GM23338 (cell line): ENCODE data around the gene MYLK. TPM values are rescaled to one million over a fixed set of nuclear protein-coding genes. Genes with fewer than 3 reads are reported as not detected.

ENCODE experiments used
- ATAC-seq: fragments of 200-7000 bp; cut with Tn5 transposase; 3 replicates; pipeline ENCODE4 v1.9.1; 2020
- DNase-seq: peaks from one replicate; pipeline ENCODE4 v3.0.0-alpha.2; 2015; ENCODE audit warnings: low spot score
- H2AFZ ChIP-seq: fragments of 200-600 bp; sonication (generic); 2 replicates; pipeline ENCODE4 v1.8.0; 2016; ENCODE audit warnings: antibody characterized with exemption, mild to moderate bottlenecking, moderate library complexity
- H3F3A ChIP-seq: fragments of 200-600 bp; sonication (generic); replicated peaks from 2 replicates; pipeline ENCODE4 v1.8.0; 2017; ENCODE audit warnings: antibody characterized with exemption, mixed run types, low read depth
- H3K27ac ChIP-seq: fragments of 200-600 bp; sonication (generic); 2 replicates; pipeline ENCODE4 v1.6.1; 2016; ENCODE audit warnings: low read depth
- H3K27me3 ChIP-seq: fragments of 200-600 bp; sonication (generic); 2 replicates; pipeline ENCODE4 v1.8.0; 2016; ENCODE audit warnings: mild to moderate bottlenecking, mixed run types, moderate library complexity; ENCODE audit not compliant: insufficient read depth
- H3K36me3 ChIP-seq: fragments of 200-600 bp; sonication (generic); 2 replicates; pipeline ENCODE4 v1.8.0; 2016; ENCODE audit warnings: mild to moderate bottlenecking; ENCODE audit not compliant: insufficient read depth
- H3K4me1 ChIP-seq: fragments of 200-600 bp; sonication (generic); 2 replicates; pipeline ENCODE4 v1.8.0; 2016; ENCODE audit warnings: mild to moderate bottlenecking, moderate library complexity; ENCODE audit not compliant: insufficient read depth
- H3K4me2 ChIP-seq: fragments of 200-600 bp; sonication (generic); 2 replicates; pipeline ENCODE4 v1.7.1; 2017; ENCODE audit warnings: mixed run types
- H3K4me3 ChIP-seq: fragments of 200-600 bp; sonication (generic); 2 replicates; pipeline ENCODE4 v1.6.1; 2016; ENCODE audit warnings: mixed run types
- H3K79me2 ChIP-seq: fragments of 200-600 bp; sonication (generic); replicated peaks from 2 replicates; pipeline ENCODE4 v1.8.0; 2017; ENCODE audit warnings: mild to moderate bottlenecking; ENCODE audit not compliant: insufficient read depth
- H3K9me2 ChIP-seq: fragments of 200-600 bp; sonication (generic); 2 replicates; pipeline ENCODE4 v1.8.0; 2017; ENCODE audit not compliant: insufficient read depth
- H4K20me1 ChIP-seq: fragments of 200-600 bp; sonication (generic); replicated peaks from 2 replicates; pipeline ENCODE4 v1.8.0; 2017; ENCODE audit warnings: mild to moderate bottlenecking; ENCODE audit not compliant: insufficient read depth
- H3K27ac Mint-ChIP-seq: 2 replicates; pipeline ENCODE4 v1.8.0; 2020; ENCODE audit warnings: inconsistent platforms, mild to moderate bottlenecking, moderate library complexity, mixed read lengths
- H3K27me3 Mint-ChIP-seq: 3 replicates; pipeline ENCODE4 v1.8.0; 2022; ENCODE audit warnings: low read depth, mild to moderate bottlenecking, moderate library complexity, mixed read lengths, inconsistent platforms; ENCODE audit not compliant: insufficient read depth, poor library complexity
- H3K36me3 Mint-ChIP-seq: 3 replicates; pipeline ENCODE4 v1.8.0; 2021; ENCODE audit warnings: low read depth, mild to moderate bottlenecking, inconsistent platforms, moderate library complexity, mixed read lengths
- H3K4me1 Mint-ChIP-seq: 3 replicates; pipeline ENCODE4 v1.8.0; 2020; ENCODE audit warnings: mild to moderate bottlenecking, inconsistent platforms, mixed read lengths
- H3K4me3 Mint-ChIP-seq: 3 replicates; pipeline ENCODE4 v1.8.0; 2021; ENCODE audit warnings: moderate library complexity, mild to moderate bottlenecking, inconsistent platforms, mixed read lengths
- H3K9me3 Mint-ChIP-seq: 3 replicates; pipeline ENCODE4 v1.8.0; 2020; ENCODE audit warnings: moderate library complexity, mild to moderate bottlenecking, inconsistent platforms, mixed read lengths
- CREB1 ChIP-seq: fragments of 250-450 bp; sonication (Bioruptor Pico); IDR thresholded peaks from 2 replicates; pipeline ENCODE4 v1.5.0; 2020; ENCODE audit warnings: low read depth, mild to moderate bottlenecking, moderate library complexity
- CTCF ChIP-seq, 2 experiments: fragments of 200-600 bp in 1 of 2; sonication (generic) in 1 of 2; conservative IDR thresholded peaks; 2 replicates each; pipeline versions ENCODE4 v1.5.1 to v1.6.1; 2016 to 2017; ENCODE audit warnings: antibody characterized with exemption in 2 of 2, low read depth in 2 of 2, mild to moderate bottlenecking in 2 of 2, moderate library complexity in 1 of 2
- ETS1 ChIP-seq: IDR thresholded peaks from 2 replicates; pipeline ENCODE4 v1.6.1; 2016; ENCODE audit warnings: antibody characterized with exemption
- EZH2 ChIP-seq: fragments of 200-600 bp; sonication (generic); IDR thresholded peaks from one replicate; pipeline ENCODE4 v1.8.0; 2017; ENCODE audit warnings: antibody characterized with exemption, mild to moderate bottlenecking, low read depth; ENCODE audit not compliant: unreplicated experiment
- EZH2phosphoT487 ChIP-seq: fragments of 200-600 bp; sonication (generic); IDR thresholded peaks from one replicate; pipeline ENCODE4 v1.8.1; 2018; ENCODE audit warnings: antibody characterized with exemption; ENCODE audit not compliant: unreplicated experiment
- NANOG ChIP-seq: IDR thresholded peaks from 2 replicates; pipeline ENCODE4 v1.6.1; 2016; ENCODE audit warnings: antibody characterized with exemption, borderline replicate concordance
- POLR2AphosphoS5 ChIP-seq: IDR thresholded peaks from 2 replicates; pipeline ENCODE4 v1.6.1; 2016; ENCODE audit warnings: antibody characterized with exemption, low read depth
- STAT1 ChIP-seq: IDR thresholded peaks from one replicate; pipeline ENCODE4 v1.6.1; 2016; ENCODE audit warnings: antibody characterized with exemption; ENCODE audit not compliant: unreplicated experiment
- ZNF114 ChIP-seq: fragments of 250-450 bp; sonication (Bioruptor Pico); IDR thresholded peaks from 2 replicates; pipeline ENCODE4 v1.5.0; 2020; ENCODE audit warnings: mild to moderate bottlenecking, moderate library complexity
- polyA plus RNA-seq: library from polyadenylated mRNA; unstranded; fragments of >200 nt; fragmentation: Nextera tagmentation; extraction: Ambion mirVana; gene quantifications from 2 replicates; pipeline ENCODE4 v1.2.1, GENCODE V29; 2016
- total RNA-seq: library from RNA; depleted of rRNA; stranded (reverse); fragments of >200 nt; shearing (Covaris generic); gene quantifications from 2 replicates; pipeline ENCODE4 v1.2.3, GENCODE V29; 2014
- TF ChIP-seq, protein P1 (sequence below): IDR thresholded peaks from one replicate; pipeline ENCODE4 v1.6.1; 2018; ENCODE audit warnings: antibody characterized with exemption; ENCODE audit not compliant: unreplicated experiment
- TF ChIP-seq, protein P2 (sequence below): fragments of 250-450 bp; sonication (Bioruptor Pico); IDR thresholded peaks from 2 replicates; pipeline ENCODE4 v1.5.0; 2020; ENCODE audit warnings: mild to moderate bottlenecking, moderate library complexity

MYLK gene
- total and polyA plus RNA-seq, 2 experiments from 2014 or later, result 11.5 to 17.9 TPM

GRCh38 chr3:123774474-123774873 is 109.7 kb downstream of the MYLK start (continued):
- no peak for TF ChIP-seq CREB1 (CRISPR knock-in tag)
- no peak for TF ChIP-seq ZNF114 (CRISPR knock-in tag)
- TF ChIP-seq STAT1, result no peak
- no peak for TF ChIP-seq POLR2AphosphoS5

DNA sequence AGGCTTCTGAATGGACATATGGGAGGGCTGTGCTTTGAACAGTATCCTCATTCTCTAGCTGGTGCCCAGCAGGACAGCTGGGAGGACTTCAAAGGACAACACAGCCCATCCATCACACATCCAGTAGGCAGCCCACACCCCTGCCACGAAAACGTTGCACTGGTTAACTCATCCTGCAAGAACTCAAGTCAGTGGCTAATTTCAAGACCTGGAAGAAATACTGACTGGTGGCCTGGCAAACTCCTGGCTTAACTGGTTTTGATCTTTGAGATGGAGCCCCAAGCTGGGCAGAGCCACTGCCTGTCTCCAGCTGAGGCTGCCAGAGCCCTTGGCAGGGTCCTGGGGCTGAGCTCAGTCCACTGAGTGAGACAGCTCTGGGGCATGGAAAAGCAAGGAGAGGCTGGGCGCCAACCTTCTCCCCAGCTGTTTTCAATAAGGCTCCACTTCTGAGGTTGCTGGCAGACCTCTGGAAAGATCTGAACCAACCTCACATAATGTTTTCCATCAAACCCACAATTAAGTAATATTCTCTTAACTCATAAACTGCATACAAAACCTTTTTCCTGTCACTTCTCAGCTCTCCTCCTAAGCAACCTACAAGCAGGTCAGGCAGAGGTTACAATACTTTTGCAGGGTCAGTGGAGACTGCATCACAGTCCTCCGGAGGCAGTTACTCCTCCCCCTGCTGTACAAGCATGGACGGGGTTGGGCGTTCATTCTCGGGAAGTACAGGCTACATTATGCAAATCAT is 110.3 kb downstream of the MYLK start:
- no peak for ATAC-seq
- Histone ChIP-seq H3K4me2 (no peak overlapping the region), H3K27me3 (no peaks in the 10 kb centered on the region), H3K4me1 (no peaks in the 10 kb centered on the region), H3K36me3 (no peaks in the 10 kb centered on the region), H3K4me3 (no peak overlapping the region), H2AFZ (no peak overlapping the region), H3F3A (no peaks in the 10 kb centered on the region), H3K79me2 (no peaks in the 10 kb centered on the region), H3K9me2 (no peaks in the 10 kb centered on the region), H3K27ac (no peak overlapping the region), H4K20me1 (no peaks in the 10 kb centered on the region)
- Mint-ChIP-seq H3K27ac (no peak overlapping the region), H3K9me3 (no peaks in the 10 kb centered on the region), H3K36me3 (no peaks in the 10 kb centered on the region), H3K4me3 (no peak overlapping the region), H3K4me1 (no peaks in the 10 kb centered on the region; the same call in 2 of the 3 replicates), H3K27me3 (no peaks in the 10 kb centered on the region)
- TF ChIP-seq EZH2phosphoT487 (no peak), CTCF (conservative IDR thresholded peaks at IDR 0.05; ENCODE audit: low read depth in 2 of 2) (no peak), NANOG (no peak), ETS1 (no peak), CREB1 (CRISPR knock-in tag) (no peak), EZH2 (no peak)
- TF ChIP-seq, protein P1, sequence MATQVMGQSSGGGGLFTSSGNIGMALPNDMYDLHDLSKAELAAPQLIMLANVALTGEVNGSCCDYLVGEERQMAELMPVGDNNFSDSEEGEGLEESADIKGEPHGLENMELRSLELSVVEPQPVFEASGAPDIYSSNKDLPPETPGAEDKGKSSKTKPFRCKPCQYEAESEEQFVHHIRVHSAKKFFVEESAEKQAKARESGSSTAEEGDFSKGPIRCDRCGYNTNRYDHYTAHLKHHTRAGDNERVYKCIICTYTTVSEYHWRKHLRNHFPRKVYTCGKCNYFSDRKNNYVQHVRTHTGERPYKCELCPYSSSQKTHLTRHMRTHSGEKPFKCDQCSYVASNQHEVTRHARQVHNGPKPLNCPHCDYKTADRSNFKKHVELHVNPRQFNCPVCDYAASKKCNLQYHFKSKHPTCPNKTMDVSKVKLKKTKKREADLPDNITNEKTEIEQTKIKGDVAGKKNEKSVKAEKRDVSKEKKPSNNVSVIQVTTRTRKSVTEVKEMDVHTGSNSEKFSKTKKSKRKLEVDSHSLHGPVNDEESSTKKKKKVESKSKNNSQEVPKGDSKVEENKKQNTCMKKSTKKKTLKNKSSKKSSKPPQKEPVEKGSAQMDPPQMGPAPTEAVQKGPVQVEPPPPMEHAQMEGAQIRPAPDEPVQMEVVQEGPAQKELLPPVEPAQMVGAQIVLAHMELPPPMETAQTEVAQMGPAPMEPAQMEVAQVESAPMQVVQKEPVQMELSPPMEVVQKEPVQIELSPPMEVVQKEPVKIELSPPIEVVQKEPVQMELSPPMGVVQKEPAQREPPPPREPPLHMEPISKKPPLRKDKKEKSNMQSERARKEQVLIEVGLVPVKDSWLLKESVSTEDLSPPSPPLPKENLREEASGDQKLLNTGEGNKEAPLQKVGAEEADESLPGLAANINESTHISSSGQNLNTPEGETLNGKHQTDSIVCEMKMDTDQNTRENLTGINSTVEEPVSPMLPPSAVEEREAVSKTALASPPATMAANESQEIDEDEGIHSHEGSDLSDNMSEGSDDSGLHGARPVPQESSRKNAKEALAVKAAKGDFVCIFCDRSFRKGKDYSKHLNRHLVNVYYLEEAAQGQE, result no peak
- TF ChIP-seq, protein P2, sequence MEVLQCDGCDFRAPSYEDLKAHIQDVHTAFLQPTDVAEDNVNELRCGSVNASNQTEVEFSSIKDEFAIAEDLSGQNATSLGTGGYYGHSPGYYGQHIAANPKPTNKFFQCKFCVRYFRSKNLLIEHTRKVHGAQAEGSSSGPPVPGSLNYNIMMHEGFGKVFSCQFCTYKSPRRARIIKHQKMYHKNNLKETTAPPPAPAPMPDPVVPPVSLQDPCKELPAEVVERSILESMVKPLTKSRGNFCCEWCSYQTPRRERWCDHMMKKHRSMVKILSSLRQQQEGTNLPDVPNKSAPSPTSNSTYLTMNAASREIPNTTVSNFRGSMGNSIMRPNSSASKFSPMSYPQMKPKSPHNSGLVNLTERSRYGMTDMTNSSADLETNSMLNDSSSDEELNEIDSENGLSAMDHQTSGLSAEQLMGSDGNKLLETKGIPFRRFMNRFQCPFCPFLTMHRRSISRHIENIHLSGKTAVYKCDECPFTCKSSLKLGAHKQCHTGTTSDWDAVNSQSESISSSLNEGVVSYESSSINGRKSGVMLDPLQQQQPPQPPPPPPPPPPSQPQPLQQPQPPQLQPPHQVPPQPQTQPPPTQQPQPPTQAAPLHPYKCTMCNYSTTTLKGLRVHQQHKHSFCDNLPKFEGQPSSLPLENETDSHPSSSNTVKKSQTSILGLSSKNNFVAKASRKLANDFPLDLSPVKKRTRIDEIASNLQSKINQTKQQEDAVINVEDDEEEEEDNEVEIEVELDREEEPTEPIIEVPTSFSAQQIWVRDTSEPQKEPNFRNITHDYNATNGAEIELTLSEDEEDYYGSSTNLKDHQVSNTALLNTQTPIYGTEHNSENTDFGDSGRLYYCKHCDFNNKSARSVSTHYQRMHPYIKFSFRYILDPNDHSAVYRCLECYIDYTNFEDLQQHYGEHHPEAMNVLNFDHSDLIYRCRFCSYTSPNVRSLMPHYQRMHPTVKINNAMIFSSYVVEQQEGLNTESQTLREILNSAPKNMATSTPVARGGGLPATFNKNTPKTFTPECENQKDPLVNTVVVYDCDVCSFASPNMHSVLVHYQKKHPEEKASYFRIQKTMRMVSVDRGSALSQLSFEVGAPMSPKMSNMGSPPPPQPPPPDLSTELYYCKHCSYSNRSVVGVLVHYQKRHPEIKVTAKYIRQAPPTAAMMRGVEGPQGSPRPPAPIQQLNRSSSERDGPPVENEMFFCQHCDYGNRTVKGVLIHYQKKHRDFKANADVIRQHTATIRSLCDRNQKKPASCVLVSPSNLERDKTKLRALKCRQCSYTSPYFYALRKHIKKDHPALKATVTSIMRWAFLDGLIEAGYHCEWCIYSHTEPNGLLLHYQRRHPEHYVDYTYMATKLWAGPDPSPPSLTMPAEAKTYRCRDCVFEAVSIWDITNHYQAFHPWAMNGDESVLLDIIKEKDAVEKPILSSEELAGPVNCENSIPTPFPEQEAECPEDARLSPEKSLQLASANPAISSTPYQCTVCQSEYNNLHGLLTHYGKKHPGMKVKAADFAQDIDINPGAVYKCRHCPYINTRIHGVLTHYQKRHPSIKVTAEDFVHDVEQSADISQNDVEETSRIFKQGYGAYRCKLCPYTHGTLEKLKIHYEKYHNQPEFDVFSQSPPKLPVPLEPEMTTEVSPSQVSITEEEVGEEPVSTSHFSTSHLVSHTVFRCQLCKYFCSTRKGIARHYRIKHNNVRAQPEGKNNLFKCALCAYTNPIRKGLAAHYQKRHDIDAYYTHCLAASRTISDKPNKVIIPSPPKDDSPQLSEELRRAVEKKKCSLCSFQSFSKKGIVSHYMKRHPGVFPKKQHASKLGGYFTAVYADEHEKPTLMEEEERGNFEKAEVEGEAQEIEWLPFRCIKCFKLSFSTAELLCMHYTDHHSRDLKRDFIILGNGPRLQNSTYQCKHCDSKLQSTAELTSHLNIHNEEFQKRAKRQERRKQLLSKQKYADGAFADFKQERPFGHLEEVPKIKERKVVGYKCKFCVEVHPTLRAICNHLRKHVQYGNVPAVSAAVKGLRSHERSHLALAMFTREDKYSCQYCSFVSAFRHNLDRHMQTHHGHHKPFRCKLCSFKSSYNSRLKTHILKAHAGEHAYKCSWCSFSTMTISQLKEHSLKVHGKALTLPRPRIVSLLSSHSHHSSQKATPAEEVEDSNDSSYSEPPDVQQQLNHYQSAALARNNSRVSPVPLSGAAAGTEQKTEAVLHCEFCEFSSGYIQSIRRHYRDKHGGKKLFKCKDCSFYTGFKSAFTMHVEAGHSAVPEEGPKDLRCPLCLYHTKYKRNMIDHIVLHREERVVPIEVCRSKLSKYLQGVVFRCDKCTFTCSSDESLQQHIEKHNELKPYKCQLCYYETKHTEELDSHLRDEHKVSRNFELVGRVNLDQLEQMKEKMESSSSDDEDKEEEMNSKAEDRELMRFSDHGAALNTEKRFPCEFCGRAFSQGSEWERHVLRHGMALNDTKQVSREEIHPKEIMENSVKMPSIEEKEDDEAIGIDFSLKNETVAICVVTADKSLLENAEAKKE, result no peak
- no peak for DNase-seq
